GM23338 (cell line): ENCODE measurements around the gene RAB11FIP2. TPM values are rescaled to one million over a fixed set of nuclear protein-coding genes. Genes with fewer than 3 reads are reported as not detected.

Experiments used
- ATAC-seq: fragments of 200-7000 bp; cut with Tn5 transposase; 3 replicates; pipeline ENCODE4 v1.9.1; 2020
- DNase-seq: peaks from one replicate; pipeline ENCODE4 v3.0.0-alpha.2; 2015; ENCODE audit warnings: low spot score
- H2AFZ ChIP-seq: fragments of 200-600 bp; sonication (generic); 2 replicates; pipeline ENCODE4 v1.8.0; 2016; ENCODE audit warnings: antibody characterized with exemption, mild to moderate bottlenecking, moderate library complexity
- H3F3A ChIP-seq: fragments of 200-600 bp; sonication (generic); replicated peaks from 2 replicates; pipeline ENCODE4 v1.8.0; 2017; ENCODE audit warnings: antibody characterized with exemption, mixed run types, low read depth
- H3K27ac ChIP-seq: fragments of 200-600 bp; sonication (generic); 2 replicates; pipeline ENCODE4 v1.6.1; 2016; ENCODE audit warnings: low read depth
- H3K27me3 ChIP-seq: fragments of 200-600 bp; sonication (generic); 2 replicates; pipeline ENCODE4 v1.8.0; 2016; ENCODE audit warnings: mild to moderate bottlenecking, mixed run types, moderate library complexity; ENCODE audit not compliant: insufficient read depth
- H3K36me3 ChIP-seq: fragments of 200-600 bp; sonication (generic); 2 replicates; pipeline ENCODE4 v1.8.0; 2016; ENCODE audit warnings: mild to moderate bottlenecking; ENCODE audit not compliant: insufficient read depth
- H3K4me1 ChIP-seq: fragments of 200-600 bp; sonication (generic); 2 replicates; pipeline ENCODE4 v1.8.0; 2016; ENCODE audit warnings: mild to moderate bottlenecking, moderate library complexity; ENCODE audit not compliant: insufficient read depth
- H3K4me2 ChIP-seq: fragments of 200-600 bp; sonication (generic); 2 replicates; pipeline ENCODE4 v1.7.1; 2017; ENCODE audit warnings: mixed run types
- H3K4me3 ChIP-seq: fragments of 200-600 bp; sonication (generic); 2 replicates; pipeline ENCODE4 v1.6.1; 2016; ENCODE audit warnings: mixed run types
- H3K79me2 ChIP-seq: fragments of 200-600 bp; sonication (generic); replicated peaks from 2 replicates; pipeline ENCODE4 v1.8.0; 2017; ENCODE audit warnings: mild to moderate bottlenecking; ENCODE audit not compliant: insufficient read depth
- H3K9me2 ChIP-seq: fragments of 200-600 bp; sonication (generic); 2 replicates; pipeline ENCODE4 v1.8.0; 2017; ENCODE audit not compliant: insufficient read depth
- H4K20me1 ChIP-seq: fragments of 200-600 bp; sonication (generic); replicated peaks from 2 replicates; pipeline ENCODE4 v1.8.0; 2017; ENCODE audit warnings: mild to moderate bottlenecking; ENCODE audit not compliant: insufficient read depth
- H3K27ac Mint-ChIP-seq: 2 replicates; pipeline ENCODE4 v1.8.0; 2020; ENCODE audit warnings: inconsistent platforms, mild to moderate bottlenecking, moderate library complexity, mixed read lengths
- H3K27me3 Mint-ChIP-seq: 3 replicates; pipeline ENCODE4 v1.8.0; 2022; ENCODE audit warnings: low read depth, mild to moderate bottlenecking, moderate library complexity, mixed read lengths, inconsistent platforms; ENCODE audit not compliant: insufficient read depth, poor library complexity
- H3K36me3 Mint-ChIP-seq: 3 replicates; pipeline ENCODE4 v1.8.0; 2021; ENCODE audit warnings: low read depth, mild to moderate bottlenecking, inconsistent platforms, moderate library complexity, mixed read lengths
- H3K4me1 Mint-ChIP-seq: 3 replicates; pipeline ENCODE4 v1.8.0; 2020; ENCODE audit warnings: mild to moderate bottlenecking, inconsistent platforms, mixed read lengths
- H3K4me3 Mint-ChIP-seq: 3 replicates; pipeline ENCODE4 v1.8.0; 2021; ENCODE audit warnings: moderate library complexity, mild to moderate bottlenecking, inconsistent platforms, mixed read lengths
- H3K9me3 Mint-ChIP-seq: 3 replicates; pipeline ENCODE4 v1.8.0; 2020; ENCODE audit warnings: moderate library complexity, mild to moderate bottlenecking, inconsistent platforms, mixed read lengths
- CREB1 ChIP-seq: fragments of 250-450 bp; sonication (Bioruptor Pico); IDR thresholded peaks from 2 replicates; pipeline ENCODE4 v1.5.0; 2020; ENCODE audit warnings: low read depth, mild to moderate bottlenecking, moderate library complexity
- EZH2 ChIP-seq: fragments of 200-600 bp; sonication (generic); IDR thresholded peaks from one replicate; pipeline ENCODE4 v1.8.0; 2017; ENCODE audit warnings: antibody characterized with exemption, mild to moderate bottlenecking, low read depth; ENCODE audit not compliant: unreplicated experiment
- EZH2phosphoT487 ChIP-seq: fragments of 200-600 bp; sonication (generic); IDR thresholded peaks from one replicate; pipeline ENCODE4 v1.8.1; 2018; ENCODE audit warnings: antibody characterized with exemption; ENCODE audit not compliant: unreplicated experiment
- JUNB ChIP-seq: IDR thresholded peaks from one replicate; pipeline ENCODE4 v1.6.1; 2016; ENCODE audit warnings: antibody characterized with exemption; ENCODE audit not compliant: unreplicated experiment
- NANOG ChIP-seq: IDR thresholded peaks from 2 replicates; pipeline ENCODE4 v1.6.1; 2016; ENCODE audit warnings: antibody characterized with exemption, borderline replicate concordance
- POLR2AphosphoS5 ChIP-seq: IDR thresholded peaks from 2 replicates; pipeline ENCODE4 v1.6.1; 2016; ENCODE audit warnings: antibody characterized with exemption, low read depth
- STAT1 ChIP-seq: IDR thresholded peaks from one replicate; pipeline ENCODE4 v1.6.1; 2016; ENCODE audit warnings: antibody characterized with exemption; ENCODE audit not compliant: unreplicated experiment
- ZNF114 ChIP-seq: fragments of 250-450 bp; sonication (Bioruptor Pico); IDR thresholded peaks from 2 replicates; pipeline ENCODE4 v1.5.0; 2020; ENCODE audit warnings: mild to moderate bottlenecking, moderate library complexity
- ZNF331 ChIP-seq: fragments of 250-450 bp; sonication (Bioruptor Pico); IDR thresholded peaks from 2 replicates; pipeline ENCODE4 v1.5.0; 2020; ENCODE audit warnings: low read depth, mild to moderate bottlenecking, moderate library complexity
- polyA plus RNA-seq: library from polyadenylated mRNA; unstranded; fragments of >200 nt; fragmentation: Nextera tagmentation; extraction: Ambion mirVana; gene quantifications from 2 replicates; pipeline ENCODE4 v1.2.1, GENCODE V29; 2016
- total RNA-seq: library from RNA; depleted of rRNA; stranded (reverse); fragments of >200 nt; shearing (Covaris generic); gene quantifications from 2 replicates; pipeline ENCODE4 v1.2.3, GENCODE V29; 2014
- TF ChIP-seq, protein P1 (sequence below): fragments of 250-450 bp; sonication (Bioruptor Pico); IDR thresholded peaks from 2 replicates; pipeline ENCODE4 v1.5.0; 2020; ENCODE audit warnings: mild to moderate bottlenecking, moderate library complexity
- TF ChIP-seq, protein P2 (sequence below), 2 experiments: fragments of 200-600 bp in 1 of 2; sonication (generic) in 1 of 2; conservative IDR thresholded peaks; 2 replicates each; pipeline versions ENCODE4 v1.5.1 to v1.6.1; 2016 to 2017; ENCODE audit warnings: antibody characterized with exemption in 2 of 2, low read depth in 2 of 2, mild to moderate bottlenecking in 2 of 2, moderate library complexity in 1 of 2
- TF ChIP-seq, protein P3 (sequence below): IDR thresholded peaks from 2 replicates; pipeline ENCODE4 v1.6.1; 2016; ENCODE audit warnings: antibody characterized with exemption
- TF ChIP-seq, protein P4 (sequence below): IDR thresholded peaks from one replicate; pipeline ENCODE4 v1.6.1; 2018; ENCODE audit warnings: antibody characterized with exemption; ENCODE audit not compliant: unreplicated experiment

Gene RAB11FIP2
- total and polyA plus RNA-seq, 2 experiments from 2014 or later, result 16.1 to 17.6 TPM

DNA sequence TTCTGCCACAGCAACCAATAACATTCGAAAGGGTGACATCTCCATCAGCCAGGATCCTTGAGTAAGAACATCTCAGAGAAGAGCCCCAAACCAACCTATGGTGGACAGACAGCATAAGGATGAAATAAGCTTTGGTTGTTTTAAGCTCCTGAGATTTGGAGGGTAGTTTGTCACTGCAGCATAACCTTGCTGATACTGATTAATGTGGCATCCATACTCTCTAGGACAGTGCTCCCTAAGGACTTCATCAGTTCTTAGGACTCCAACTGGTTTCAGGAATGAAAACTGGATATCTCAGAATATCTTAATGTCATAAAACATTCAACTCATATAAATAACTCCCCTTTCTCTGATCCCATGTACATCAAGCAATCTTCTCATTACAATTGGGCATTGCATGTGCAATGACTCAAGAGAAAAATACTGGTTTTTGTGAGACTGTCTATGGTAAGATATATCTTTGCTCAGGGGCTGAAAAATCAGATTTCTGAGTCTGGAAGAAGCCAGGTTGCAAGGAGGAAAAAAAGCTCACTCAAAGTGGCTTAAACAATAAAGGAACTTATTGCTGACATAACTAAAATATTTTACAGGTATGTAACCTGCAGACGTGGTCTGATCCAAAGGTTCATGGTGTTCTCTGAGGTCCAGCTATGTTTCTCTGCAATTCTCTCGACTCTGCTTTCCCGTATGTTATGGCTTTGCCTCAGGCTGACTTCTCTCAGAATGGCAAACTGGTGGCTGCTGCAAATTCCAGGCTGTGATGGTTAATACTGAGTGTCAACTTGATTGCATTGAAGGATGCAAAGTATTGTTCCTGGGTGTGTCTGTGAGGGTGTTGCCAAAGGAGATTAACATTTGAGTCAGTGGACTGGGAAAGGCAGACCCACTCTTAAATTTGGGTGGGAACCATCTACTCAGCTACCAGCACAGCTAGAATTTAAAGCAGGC, 65.7 kb downstream of the RAB11FIP2 start:
- TF ChIP-seq ZNF331 (CRISPR knock-in tag), result no peak
- TF ChIP-seq, protein P1, sequence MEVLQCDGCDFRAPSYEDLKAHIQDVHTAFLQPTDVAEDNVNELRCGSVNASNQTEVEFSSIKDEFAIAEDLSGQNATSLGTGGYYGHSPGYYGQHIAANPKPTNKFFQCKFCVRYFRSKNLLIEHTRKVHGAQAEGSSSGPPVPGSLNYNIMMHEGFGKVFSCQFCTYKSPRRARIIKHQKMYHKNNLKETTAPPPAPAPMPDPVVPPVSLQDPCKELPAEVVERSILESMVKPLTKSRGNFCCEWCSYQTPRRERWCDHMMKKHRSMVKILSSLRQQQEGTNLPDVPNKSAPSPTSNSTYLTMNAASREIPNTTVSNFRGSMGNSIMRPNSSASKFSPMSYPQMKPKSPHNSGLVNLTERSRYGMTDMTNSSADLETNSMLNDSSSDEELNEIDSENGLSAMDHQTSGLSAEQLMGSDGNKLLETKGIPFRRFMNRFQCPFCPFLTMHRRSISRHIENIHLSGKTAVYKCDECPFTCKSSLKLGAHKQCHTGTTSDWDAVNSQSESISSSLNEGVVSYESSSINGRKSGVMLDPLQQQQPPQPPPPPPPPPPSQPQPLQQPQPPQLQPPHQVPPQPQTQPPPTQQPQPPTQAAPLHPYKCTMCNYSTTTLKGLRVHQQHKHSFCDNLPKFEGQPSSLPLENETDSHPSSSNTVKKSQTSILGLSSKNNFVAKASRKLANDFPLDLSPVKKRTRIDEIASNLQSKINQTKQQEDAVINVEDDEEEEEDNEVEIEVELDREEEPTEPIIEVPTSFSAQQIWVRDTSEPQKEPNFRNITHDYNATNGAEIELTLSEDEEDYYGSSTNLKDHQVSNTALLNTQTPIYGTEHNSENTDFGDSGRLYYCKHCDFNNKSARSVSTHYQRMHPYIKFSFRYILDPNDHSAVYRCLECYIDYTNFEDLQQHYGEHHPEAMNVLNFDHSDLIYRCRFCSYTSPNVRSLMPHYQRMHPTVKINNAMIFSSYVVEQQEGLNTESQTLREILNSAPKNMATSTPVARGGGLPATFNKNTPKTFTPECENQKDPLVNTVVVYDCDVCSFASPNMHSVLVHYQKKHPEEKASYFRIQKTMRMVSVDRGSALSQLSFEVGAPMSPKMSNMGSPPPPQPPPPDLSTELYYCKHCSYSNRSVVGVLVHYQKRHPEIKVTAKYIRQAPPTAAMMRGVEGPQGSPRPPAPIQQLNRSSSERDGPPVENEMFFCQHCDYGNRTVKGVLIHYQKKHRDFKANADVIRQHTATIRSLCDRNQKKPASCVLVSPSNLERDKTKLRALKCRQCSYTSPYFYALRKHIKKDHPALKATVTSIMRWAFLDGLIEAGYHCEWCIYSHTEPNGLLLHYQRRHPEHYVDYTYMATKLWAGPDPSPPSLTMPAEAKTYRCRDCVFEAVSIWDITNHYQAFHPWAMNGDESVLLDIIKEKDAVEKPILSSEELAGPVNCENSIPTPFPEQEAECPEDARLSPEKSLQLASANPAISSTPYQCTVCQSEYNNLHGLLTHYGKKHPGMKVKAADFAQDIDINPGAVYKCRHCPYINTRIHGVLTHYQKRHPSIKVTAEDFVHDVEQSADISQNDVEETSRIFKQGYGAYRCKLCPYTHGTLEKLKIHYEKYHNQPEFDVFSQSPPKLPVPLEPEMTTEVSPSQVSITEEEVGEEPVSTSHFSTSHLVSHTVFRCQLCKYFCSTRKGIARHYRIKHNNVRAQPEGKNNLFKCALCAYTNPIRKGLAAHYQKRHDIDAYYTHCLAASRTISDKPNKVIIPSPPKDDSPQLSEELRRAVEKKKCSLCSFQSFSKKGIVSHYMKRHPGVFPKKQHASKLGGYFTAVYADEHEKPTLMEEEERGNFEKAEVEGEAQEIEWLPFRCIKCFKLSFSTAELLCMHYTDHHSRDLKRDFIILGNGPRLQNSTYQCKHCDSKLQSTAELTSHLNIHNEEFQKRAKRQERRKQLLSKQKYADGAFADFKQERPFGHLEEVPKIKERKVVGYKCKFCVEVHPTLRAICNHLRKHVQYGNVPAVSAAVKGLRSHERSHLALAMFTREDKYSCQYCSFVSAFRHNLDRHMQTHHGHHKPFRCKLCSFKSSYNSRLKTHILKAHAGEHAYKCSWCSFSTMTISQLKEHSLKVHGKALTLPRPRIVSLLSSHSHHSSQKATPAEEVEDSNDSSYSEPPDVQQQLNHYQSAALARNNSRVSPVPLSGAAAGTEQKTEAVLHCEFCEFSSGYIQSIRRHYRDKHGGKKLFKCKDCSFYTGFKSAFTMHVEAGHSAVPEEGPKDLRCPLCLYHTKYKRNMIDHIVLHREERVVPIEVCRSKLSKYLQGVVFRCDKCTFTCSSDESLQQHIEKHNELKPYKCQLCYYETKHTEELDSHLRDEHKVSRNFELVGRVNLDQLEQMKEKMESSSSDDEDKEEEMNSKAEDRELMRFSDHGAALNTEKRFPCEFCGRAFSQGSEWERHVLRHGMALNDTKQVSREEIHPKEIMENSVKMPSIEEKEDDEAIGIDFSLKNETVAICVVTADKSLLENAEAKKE (CRISPR knock-in tag), result no peak
- TF ChIP-seq EZH2phosphoT487, result no peak
- TF ChIP-seq ZNF114 (CRISPR knock-in tag), result no peak
- TF ChIP-seq, protein P2, sequence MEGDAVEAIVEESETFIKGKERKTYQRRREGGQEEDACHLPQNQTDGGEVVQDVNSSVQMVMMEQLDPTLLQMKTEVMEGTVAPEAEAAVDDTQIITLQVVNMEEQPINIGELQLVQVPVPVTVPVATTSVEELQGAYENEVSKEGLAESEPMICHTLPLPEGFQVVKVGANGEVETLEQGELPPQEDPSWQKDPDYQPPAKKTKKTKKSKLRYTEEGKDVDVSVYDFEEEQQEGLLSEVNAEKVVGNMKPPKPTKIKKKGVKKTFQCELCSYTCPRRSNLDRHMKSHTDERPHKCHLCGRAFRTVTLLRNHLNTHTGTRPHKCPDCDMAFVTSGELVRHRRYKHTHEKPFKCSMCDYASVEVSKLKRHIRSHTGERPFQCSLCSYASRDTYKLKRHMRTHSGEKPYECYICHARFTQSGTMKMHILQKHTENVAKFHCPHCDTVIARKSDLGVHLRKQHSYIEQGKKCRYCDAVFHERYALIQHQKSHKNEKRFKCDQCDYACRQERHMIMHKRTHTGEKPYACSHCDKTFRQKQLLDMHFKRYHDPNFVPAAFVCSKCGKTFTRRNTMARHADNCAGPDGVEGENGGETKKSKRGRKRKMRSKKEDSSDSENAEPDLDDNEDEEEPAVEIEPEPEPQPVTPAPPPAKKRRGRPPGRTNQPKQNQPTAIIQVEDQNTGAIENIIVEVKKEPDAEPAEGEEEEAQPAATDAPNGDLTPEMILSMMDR (conservative IDR thresholded peaks at IDR 0.05; ENCODE audit: low read depth in 2 of 2), result no peak
- TF ChIP-seq CREB1 (CRISPR knock-in tag), result no peak
- TF ChIP-seq STAT1, result no peak
- TF ChIP-seq, protein P3, sequence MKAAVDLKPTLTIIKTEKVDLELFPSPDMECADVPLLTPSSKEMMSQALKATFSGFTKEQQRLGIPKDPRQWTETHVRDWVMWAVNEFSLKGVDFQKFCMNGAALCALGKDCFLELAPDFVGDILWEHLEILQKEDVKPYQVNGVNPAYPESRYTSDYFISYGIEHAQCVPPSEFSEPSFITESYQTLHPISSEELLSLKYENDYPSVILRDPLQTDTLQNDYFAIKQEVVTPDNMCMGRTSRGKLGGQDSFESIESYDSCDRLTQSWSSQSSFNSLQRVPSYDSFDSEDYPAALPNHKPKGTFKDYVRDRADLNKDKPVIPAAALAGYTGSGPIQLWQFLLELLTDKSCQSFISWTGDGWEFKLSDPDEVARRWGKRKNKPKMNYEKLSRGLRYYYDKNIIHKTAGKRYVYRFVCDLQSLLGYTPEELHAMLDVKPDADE, result no peak
- no peak for TF ChIP-seq POLR2AphosphoS5
- no peak for TF ChIP-seq NANOG
- TF ChIP-seq JUNB, result no peak
- TF ChIP-seq EZH2, result no peak
- TF ChIP-seq, protein P4, sequence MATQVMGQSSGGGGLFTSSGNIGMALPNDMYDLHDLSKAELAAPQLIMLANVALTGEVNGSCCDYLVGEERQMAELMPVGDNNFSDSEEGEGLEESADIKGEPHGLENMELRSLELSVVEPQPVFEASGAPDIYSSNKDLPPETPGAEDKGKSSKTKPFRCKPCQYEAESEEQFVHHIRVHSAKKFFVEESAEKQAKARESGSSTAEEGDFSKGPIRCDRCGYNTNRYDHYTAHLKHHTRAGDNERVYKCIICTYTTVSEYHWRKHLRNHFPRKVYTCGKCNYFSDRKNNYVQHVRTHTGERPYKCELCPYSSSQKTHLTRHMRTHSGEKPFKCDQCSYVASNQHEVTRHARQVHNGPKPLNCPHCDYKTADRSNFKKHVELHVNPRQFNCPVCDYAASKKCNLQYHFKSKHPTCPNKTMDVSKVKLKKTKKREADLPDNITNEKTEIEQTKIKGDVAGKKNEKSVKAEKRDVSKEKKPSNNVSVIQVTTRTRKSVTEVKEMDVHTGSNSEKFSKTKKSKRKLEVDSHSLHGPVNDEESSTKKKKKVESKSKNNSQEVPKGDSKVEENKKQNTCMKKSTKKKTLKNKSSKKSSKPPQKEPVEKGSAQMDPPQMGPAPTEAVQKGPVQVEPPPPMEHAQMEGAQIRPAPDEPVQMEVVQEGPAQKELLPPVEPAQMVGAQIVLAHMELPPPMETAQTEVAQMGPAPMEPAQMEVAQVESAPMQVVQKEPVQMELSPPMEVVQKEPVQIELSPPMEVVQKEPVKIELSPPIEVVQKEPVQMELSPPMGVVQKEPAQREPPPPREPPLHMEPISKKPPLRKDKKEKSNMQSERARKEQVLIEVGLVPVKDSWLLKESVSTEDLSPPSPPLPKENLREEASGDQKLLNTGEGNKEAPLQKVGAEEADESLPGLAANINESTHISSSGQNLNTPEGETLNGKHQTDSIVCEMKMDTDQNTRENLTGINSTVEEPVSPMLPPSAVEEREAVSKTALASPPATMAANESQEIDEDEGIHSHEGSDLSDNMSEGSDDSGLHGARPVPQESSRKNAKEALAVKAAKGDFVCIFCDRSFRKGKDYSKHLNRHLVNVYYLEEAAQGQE, result no peak
- no peak for DNase-seq
- H3K4me2 ChIP-seq, result no peak overlapping the region
- ATAC-seq, result no peak
- H2AFZ ChIP-seq, result no peak overlapping the region
- no peak overlapping the region for H3K27ac ChIP-seq
- peaks cover 10% of the 10 kb centered on the region for H3K4me1 ChIP-seq
- no peaks in the 10 kb centered on the region for H3K9me3 Mint-ChIP-seq
- H3K79me2 ChIP-seq, result no peaks in the 10 kb centered on the region
- H3K36me3 ChIP-seq, result no peaks in the 10 kb centered on the region
- H3K27me3 Mint-ChIP-seq, result peaks cover 6% of the 10 kb centered on the region
- no peak overlapping the region for H3K27ac Mint-ChIP-seq
- H3K4me3 Mint-ChIP-seq, result no peak overlapping the region
- no peaks in the 10 kb centered on the region; the same call in none of the 2 replicates for H3K9me2 ChIP-seq
- H3K4me3 ChIP-seq, result no peak overlapping the region
- H3K27me3 ChIP-seq, result no peaks in the 10 kb centered on the region
- no peaks in the 10 kb centered on the region for H4K20me1 ChIP-seq
- no peaks in the 10 kb centered on the region for H3F3A ChIP-seq
- no peaks in the 10 kb centered on the region for H3K36me3 Mint-ChIP-seq
- H3K4me1 Mint-ChIP-seq, result peaks cover 9% of the 10 kb centered on the region
